ENCODE data around the gene CPN1. TPM values are rescaled to one million over a fixed set of nuclear protein-coding genes. Genes with fewer than 3 reads are reported as not detected.
A peak's percentile ranks its signal among the peaks of the same experiment; 100 is the strongest.

CPN1 gene
- total RNA-seq, 1 experiment from 2014 or later, result 0.12 TPM

DNA sequence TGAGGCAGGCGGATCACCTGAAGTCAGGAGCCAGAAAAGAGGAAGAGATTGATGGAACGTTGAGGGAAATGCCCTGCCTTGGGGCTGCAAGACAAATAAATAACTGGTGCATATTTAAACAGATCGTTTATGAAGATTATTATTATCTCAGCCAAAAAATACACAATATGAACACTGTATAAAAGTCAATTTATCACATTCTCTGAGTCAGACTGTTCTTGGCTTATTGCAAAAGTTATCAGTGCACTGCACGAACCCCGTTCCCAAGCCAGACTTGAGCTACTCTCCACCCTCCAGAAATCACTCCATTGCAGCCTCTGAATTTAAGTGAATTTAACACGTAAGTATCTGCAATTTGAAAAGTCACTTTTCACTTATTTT is 73.5 kb downstream of the CPN1 start:
- BruUV-seq (replicated peaks), result TSS peak; percentile 34

More for the DNA sequence above, 73.5 kb downstream of the CPN1 start:
- ChIA-PET RAD21 (ENCODE audit: low non-redundant PET in 1 of 2, low total read pairs in 2 of 2, uncharacterized antibody in 2 of 2, unreplicated experiment in 2 of 2) (interaction anchor here in 1 of 2 experiments (1.8 kb wide), 1 partner anchor 38 kb away, joined by 3 read pairs; no protein-coding TSS in a partner anchor), CTCF (interaction anchor here (1.0 to 6.5 kb wide), 3 partner anchors 14 to 149 kb away, joined by 3 to 26 read pairs (median 4); no protein-coding TSS in a partner anchor), POLR2A (interaction anchor here (1.4 to 1.6 kb wide), 2 partner anchors 9 to 42 kb away, joined by 3 to 4 read pairs; no protein-coding TSS in a partner anchor)
- H3K4me2 ChIP-seq (ENCODE audit: low read length), result peak overlapping the region; percentile 95
- H2AFZ ChIP-seq (ENCODE audit: low read depth, low read length, poor library complexity, severe bottlenecking), result no peak overlapping the region
- TF ChIP-seq TCF7L2 (IDR thresholded peaks at IDR 0.05; ENCODE audit: borderline replicate concordance, extremely low read depth, insufficient read depth, insufficient read length), result no peak
- TF ChIP-seq YY1 (IDR thresholded peaks at IDR 0.05; ENCODE audit: extremely low read depth, insufficient replicate concordance, low read depth, low read length), result no peak
- no peak for TF ChIP-seq SIN3A (IDR thresholded peaks at IDR 0.05; ENCODE audit: low read depth)
- TF ChIP-seq, protein P1, sequence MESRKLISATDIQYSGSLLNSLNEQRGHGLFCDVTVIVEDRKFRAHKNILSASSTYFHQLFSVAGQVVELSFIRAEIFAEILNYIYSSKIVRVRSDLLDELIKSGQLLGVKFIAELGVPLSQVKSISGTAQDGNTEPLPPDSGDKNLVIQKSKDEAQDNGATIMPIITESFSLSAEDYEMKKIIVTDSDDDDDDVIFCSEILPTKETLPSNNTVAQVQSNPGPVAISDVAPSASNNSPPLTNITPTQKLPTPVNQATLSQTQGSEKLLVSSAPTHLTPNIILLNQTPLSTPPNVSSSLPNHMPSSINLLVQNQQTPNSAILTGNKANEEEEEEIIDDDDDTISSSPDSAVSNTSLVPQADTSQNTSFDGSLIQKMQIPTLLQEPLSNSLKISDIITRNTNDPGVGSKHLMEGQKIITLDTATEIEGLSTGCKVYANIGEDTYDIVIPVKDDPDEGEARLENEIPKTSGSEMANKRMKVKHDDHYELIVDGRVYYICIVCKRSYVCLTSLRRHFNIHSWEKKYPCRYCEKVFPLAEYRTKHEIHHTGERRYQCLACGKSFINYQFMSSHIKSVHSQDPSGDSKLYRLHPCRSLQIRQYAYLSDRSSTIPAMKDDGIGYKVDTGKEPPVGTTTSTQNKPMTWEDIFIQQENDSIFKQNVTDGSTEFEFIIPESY (IDR thresholded peaks at IDR 0.05; ENCODE audit: extremely low read depth, insufficient replicate concordance, low read length), result no peak
- TF ChIP-seq RAD21 (IDR thresholded peaks at IDR 0.05; ENCODE audit: low read depth), result no peak
- TF ChIP-seq POLR2A (IDR thresholded peaks at IDR 0.05; ENCODE audit: borderline replicate concordance, extremely low read depth, insufficient read depth, insufficient read length), result no peak
- no peak for TF ChIP-seq EZH2phosphoT487 (IDR thresholded peaks at IDR 0.05; ENCODE audit: borderline replicate concordance)
- no peak for TF ChIP-seq CBX3 (IDR thresholded peaks at IDR 0.05; ENCODE audit: low read depth)
- TF ChIP-seq POLR2AphosphoS5 (IDR thresholded peaks at IDR 0.05; ENCODE audit: low read depth, low read length), result no peak
- TF ChIP-seq CEBPB (IDR thresholded peaks at IDR 0.05; ENCODE audit: low read depth), result no peak
- TF ChIP-seq, protein P2, sequence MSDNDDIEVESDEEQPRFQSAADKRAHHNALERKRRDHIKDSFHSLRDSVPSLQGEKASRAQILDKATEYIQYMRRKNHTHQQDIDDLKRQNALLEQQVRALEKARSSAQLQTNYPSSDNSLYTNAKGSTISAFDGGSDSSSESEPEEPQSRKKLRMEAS (IDR thresholded peaks at IDR 0.05), result no peak
- TF ChIP-seq EGR1 (IDR thresholded peaks at IDR 0.05; ENCODE audit: low read depth), result no peak
- no peak for TF ChIP-seq JUND (IDR thresholded peaks at IDR 0.05)
- TF ChIP-seq, protein P3, sequence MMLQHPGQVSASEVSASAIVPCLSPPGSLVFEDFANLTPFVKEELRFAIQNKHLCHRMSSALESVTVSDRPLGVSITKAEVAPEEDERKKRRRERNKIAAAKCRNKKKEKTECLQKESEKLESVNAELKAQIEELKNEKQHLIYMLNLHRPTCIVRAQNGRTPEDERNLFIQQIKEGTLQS (IDR thresholded peaks at IDR 0.05), result no peak
- TF ChIP-seq EZH2 (IDR thresholded peaks at IDR 0.05), result no peak
- TF ChIP-seq ELF1 (IDR thresholded peaks at IDR 0.05; ENCODE audit: borderline replicate concordance, low read depth), result no peak
- no peaks in the 10 kb centered on the region for H3K27me3 ChIP-seq (ENCODE audit: insufficient read depth, low read length)
- no peaks in the 10 kb centered on the region for H3K9me2 ChIP-seq (ENCODE audit: insufficient read depth)
- peak overlapping the region; percentile 98 for H3K27ac ChIP-seq (ENCODE audit: low read depth, low read length)
- intact Hi-C loops (cut with micrococcal nuclease), result loop anchor here (2.0 to 5.0 kb wide), 2 partner anchors 101 to 151 kb away; no protein-coding TSS in a partner anchor
- H3K9ac ChIP-seq (ENCODE audit: low read length), result peak overlapping the region; percentile 84
- H3K4me3 ChIP-seq (replicated peaks in 1 of 2; ENCODE audit: low read depth in 1 of 2, low read length in 2 of 2), result peak overlapping the region; percentile 78 to 93
- no peaks in the 10 kb centered on the region for H3K36me3 ChIP-seq (ENCODE audit: control insufficient read depth in 1 of 2, insufficient read depth in 2 of 2, low read length in 2 of 2)
- H3K79me2 ChIP-seq (ENCODE audit: insufficient read depth, low read length), result peaks cover 61% of the 10 kb centered on the region
- peaks cover 46 to 65% of the 10 kb centered on the region in 2 experiments for H3K4me1 ChIP-seq (ENCODE audit: control insufficient read depth in 1 of 2, insufficient read depth in 2 of 2, low read length in 2 of 2)
- H4K20me1 ChIP-seq (ENCODE audit: insufficient read depth), result no peaks in the 10 kb centered on the region
- no peaks in the 10 kb centered on the region for H3K9me3 ChIP-seq (ENCODE audit: control insufficient read depth in 1 of 2, insufficient read depth in 1 of 2, low read depth in 1 of 2, low read length in 2 of 2)
- ATAC-seq (no peak), DNase-seq (ENCODE audit: low read depth, low spot score) (no peak)
